ENCODE measurements around the gene HOXC9.

- TF ChIP-seq GATA3 (IDR thresholded peaks at IDR 0.05; ENCODE audit: low read depth, low read length) (no peak), GATA2 (IDR thresholded peaks at IDR 0.05; ENCODE audit: low read depth, low read length) (no peak)
Measured at GRCh38 chr12:54035568-54036264, 35.8 kb downstream of the HOXC9 start.
